NCI-H187 (cell line): Measurements from ENCODE around the gene EIF4H.
"Not testable (repeated sequence)": the region's sequence is repeated elsewhere in the genome, so short reads cannot be mapped to it uniquely, and the experiment has no call there.

Experiments used
- DNase-seq, 2 experiments: peaks; one replicate each; lab custom pipeline; 2025; lab: John Stamatoyannopoulos, UW

Gene EIF4H

DNA sequence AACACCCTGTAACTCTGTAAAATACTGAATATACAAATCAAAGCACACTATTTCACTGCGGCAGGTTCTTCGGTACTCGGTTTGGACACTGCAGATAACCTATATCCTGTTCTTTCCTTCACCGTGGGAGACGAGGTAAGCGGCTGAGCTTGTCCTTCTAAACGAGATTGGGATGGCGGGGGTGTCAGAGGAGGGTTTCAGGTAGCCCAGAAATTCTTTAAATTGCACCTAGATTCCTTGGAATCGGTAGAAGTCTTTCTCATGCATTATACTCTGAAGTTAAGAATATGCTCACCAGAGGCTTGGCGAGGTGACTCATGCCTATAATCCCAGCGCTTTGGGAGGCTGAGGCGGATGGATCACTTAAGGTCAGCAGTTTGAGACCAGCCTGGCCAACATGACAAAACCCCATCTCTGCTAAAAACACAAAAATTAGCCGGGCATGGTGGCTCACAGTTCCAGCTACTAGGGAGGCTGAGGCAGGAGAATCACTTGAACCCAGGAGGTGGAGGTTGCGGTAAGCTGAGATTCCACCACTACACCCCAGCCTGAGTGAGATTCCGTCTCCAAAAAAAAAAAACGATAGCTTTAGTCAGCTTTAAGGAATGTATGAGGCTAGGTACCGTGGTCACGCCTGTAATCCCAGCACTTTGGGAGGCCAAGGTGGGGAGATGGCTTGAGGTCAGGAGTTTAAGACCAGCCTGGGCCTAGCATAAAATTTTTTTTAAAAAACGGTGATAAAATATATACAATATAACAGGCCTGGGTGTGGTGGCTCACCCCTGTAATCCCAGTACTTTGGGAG, 25.6 kb downstream of the EIF4H start:
- DNase-seq = no peak

DNA sequence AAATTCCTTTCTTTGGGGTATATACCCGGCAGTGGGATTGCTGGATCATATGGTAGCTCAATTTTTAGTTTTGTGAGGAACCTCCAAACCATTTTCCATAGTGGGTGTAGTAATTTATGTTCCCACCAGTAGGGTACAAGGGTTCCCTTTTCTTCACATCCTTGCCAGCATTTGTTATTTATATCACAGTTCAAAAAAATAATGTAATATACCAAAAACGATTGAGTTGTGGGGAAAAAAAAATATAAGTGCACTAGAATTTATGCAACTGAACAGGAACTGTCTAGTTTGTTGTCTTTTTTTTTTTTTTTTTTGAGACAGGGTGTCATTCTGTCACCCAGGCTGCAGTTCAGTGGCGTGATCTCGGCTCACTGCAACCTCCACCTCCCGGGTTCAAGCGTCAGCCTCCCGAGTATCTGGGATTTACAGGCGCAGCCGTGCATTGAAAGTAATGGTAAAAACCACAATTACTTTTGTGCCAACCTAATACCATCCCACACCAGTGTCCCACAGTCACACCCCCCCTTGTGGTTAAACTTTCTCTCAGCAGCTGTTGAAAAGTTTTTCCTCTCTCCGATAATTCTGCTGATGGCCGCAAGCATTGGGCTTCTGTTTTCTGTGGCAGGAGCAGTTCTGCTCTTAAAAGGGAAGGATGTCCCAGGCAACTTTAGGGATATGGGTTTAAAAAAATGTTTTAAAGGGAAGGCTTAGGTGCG, 28.8 kb downstream of the EIF4H start:
- DNase-seq = no peak

DNA sequence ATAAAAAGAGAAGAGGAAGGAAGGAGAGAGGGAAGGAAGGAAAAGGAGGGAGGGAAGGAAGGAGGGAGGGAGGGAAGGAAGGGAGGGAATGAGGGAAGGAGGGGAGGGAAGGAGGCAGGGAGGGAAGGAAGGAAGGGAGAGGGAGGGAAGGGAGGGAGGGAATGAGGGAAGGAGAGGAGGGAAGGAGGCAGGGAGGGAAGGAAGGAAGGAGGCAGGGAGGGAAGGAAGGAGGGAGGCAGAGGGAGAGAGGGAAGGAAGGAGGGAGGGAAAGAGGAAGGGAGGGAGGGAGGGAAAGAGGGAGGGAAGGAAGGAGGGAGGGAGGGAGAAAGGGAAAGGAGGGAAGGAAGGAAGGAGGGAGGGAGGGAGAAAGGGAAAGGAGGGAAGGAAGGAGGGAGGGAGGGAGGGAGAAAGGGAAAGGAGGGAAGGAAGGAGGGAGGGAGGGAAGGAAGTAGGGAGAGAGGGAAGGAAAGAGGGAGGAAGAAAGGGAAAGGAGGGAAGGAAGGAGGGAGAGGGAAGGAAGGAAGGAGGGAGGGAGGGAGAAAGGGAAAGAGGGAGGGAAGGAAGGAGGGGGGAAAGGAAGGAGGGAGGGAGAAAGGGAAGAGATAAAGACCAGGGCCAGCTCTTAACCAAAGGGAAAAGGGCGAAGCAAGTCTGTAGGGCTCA, 29.9 kb downstream of the EIF4H start:
- no peak for DNase-seq

- not testable (repeated sequence) for DNase-seq
Observed at GRCh38 chr7:74206052-74206451, 31.9 kb downstream of the EIF4H start.

- DNase-seq = peak; percentile 51 to 70
Observed at GRCh38 chr7:74206589-74207120, 32.5 kb downstream of the EIF4H start.

GRCh38 chr7:74207586-74207985, 33.4 kb downstream of the EIF4H start:
- no peak for DNase-seq

- not testable (repeated sequence) for DNase-seq
Observed at GRCh38 chr7:74208241-74208640, 34.1 kb downstream of the EIF4H start.

DNA sequence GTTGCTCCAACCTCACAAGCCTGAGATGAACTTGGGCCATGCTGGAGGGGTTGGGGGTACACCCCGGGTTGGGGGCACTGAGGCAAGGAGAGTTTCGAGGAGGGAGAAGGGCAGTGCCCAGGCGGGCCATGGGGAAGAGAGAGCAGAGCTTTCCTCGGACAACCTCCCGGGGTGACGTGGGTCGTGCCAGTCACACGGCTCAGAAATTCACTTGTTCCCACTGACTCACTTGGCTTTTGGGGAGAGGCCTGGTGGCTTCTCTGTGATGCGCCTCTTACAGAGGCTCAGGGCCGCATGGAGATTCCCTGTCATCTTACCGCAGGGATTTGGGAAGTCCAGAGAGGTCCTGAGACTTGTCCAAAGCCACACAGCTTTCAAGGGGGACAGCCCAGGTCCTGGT, 38.5 kb downstream of the EIF4H start:
- no peak for DNase-seq

GRCh38 chr7:74214816-74215630, 40.9 kb downstream of the EIF4H start:
- DNase-seq = no peak

DNA sequence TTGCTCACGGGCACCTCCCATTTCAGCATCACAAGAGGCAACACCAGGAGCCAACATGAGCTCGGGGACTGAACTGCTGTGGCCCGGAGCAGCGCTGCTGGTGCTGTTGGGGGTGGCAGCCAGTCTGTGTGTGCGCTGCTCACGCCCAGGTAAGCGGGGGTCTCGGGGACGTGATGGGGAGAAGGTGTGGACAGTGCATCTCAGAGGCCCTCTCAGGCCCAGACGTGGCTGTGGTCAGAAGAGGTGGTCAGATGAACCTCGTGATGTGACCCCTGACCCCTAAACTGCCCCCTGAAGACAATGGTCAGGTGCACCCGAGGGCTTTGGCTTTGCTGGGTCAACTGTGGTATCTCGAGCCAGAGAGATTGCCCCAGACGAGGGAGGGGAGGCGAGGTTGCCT, 41.8 kb downstream of the EIF4H start:
- DNase-seq = no peak

- no peak for DNase-seq
Observed at GRCh38 chr7:74216361-74216761, 42.2 kb downstream of the EIF4H start.

GRCh38 chr7:74217455-74218342, 43.5 kb downstream of the EIF4H start:
- DNase-seq = no peak

DNA sequence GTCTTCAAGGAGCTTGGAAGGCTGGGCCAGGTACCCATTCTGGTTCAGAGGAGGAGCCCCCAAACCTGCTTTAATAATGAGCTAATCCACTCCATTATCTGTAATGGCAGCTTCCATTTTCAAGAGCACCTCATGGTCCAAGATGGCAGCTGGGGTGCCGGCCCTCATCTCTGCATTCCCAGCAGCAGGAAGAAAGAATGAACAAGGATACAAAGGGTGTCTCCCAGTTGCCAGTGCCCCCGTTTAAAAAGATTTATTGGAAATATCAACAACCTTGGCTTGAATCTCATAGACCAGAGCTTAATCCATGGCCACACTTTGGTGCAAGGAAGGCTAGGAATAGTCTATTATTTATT, 44.2 kb downstream of the EIF4H start:
- DNase-seq = no peak

DNA sequence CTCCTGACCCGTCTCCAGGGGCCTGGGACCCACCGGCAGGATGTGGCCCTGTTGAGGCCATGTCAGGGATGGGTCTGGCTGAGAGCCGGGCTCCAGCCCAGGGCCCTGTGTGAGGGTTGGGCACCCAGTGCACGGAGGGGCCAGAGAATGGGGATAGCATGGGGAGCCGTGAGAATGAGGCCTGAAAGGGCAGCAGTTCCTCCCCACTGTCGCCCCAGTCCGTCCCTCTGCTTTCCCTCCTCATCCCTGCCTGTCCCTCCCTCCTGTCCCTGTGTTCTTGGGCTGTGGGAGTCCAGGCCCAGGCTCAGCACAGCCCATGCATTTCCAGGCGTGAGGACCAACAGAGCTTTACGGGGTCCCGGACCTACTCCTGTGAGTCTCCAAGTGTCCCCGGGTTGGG, 45.3 kb downstream of the EIF4H start:
- DNase-seq = no peak

GRCh38 chr7:74220229-74220628, 46.1 kb downstream of the EIF4H start:
- no peak for DNase-seq

DNA sequence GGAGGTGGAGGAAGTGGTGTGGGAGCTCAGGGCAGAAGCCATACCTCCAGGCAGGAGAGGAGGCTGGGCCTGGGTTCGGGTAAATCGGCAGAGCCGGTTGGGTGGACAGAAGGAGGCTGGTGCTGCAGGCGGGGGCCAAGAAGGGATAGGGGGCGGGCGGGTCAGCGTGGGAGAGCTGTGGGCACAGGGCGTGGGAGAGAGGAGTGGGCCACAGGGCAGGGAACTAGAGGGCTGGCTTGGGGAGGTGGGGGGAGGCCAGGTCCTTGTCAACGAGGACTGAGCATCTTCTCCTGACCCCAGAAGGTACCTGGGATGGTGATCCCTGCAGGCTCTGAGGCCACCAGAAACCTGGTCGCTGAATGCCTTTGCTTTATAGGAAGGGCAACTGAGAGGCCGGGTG, 47.6 kb downstream of the EIF4H start:
- no peak for DNase-seq

DNA sequence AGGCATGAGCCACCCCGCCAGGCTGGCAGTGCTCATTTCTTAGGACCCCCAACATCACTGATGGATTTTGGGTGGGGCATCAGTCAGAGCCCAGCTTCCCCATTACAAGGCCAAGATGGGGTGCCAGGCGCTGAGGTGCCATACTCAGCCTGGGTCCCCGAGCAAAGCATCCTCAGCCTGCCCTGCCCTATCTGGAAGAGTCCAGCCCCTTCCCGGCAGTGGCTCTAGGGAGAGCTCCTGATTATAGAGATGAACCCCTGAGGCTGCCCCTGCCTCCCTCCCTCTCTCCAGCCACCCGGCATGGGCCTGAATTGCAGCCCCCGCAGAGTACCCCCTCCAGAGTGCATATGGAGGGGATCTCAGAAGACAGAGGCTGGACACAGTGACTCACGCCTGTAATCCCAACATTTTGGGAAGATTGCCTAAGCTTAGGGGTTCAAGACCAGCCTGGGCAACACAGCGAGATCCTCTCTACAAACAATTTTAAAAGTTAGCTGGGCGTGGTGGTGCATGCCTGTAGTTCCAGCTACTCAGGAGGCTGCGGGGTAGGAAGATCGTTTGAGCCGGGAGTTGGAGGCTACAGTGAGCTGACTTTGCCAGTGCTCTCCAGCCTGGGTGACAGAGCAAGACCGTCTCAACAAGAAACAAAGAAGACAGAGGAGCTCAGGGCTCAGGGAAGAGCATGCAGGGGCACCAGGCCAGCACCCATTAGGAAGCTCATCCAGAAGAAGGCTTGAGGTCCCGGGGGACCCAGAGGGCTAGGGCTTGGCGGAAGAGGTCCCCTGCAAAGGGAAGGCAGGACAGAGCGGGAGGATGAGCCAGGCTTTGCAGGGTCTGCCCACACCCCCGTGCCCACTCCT, 48.9 kb downstream of the EIF4H start:
- no peak for DNase-seq

GRCh38 chr7:74223711-74224510, 49.8 kb downstream of the EIF4H start:
- DNase-seq = no peak

- DNase-seq = no peak
Observed at GRCh38 chr7:74224511-74224832, 50.3 kb downstream of the EIF4H start.
